AG09309 (cell line): ENCODE measurements around the gene DISC1.

Source experiments
- DNase-seq: peaks from one replicate; pipeline ENCODE4 v3.0.0-alpha.2; 2010; ENCODE audit warnings: low read depth
- H3K4me3 ChIP-seq: 2 replicates; pipeline ENCODE4 v1.5.1; 2011; ENCODE audit warnings: mild to moderate bottlenecking, low read depth, low read length, moderate library complexity; ENCODE audit not compliant: control insufficient read depth
- TF ChIP-seq, protein P1 (sequence below): IDR thresholded peaks from 2 replicates; pipeline ENCODE4 v1.5.1; 2011; ENCODE audit warnings: mild to moderate bottlenecking, low read depth, low read length, inconsistent platforms; ENCODE audit not compliant: insufficient read depth, control insufficient read depth; ENCODE audit errors: missing control alignments

Gene DISC1

DNA sequence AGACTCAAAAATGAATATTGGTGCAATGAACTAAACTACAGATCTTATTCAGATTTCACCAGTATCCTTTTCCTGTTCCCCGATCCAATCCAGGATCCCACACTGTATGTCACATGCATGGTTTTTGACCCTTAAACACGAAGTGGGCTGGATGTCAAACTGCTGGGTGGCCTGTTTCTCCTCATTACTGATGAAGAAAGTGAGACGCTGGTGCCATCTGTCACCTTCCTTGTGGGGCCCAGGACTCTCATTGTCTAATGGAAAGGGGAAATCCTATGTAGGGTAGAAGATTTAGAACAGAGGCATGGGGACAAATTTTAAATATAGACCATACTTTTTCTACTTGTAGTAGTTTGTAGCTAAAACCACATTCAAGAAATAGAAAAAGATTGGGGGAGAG is 56.2 kb downstream of the DISC1 start:
- H3K4me3 ChIP-seq, result no peak overlapping the region
- DNase-seq, result no peak
- TF ChIP-seq, protein P1, sequence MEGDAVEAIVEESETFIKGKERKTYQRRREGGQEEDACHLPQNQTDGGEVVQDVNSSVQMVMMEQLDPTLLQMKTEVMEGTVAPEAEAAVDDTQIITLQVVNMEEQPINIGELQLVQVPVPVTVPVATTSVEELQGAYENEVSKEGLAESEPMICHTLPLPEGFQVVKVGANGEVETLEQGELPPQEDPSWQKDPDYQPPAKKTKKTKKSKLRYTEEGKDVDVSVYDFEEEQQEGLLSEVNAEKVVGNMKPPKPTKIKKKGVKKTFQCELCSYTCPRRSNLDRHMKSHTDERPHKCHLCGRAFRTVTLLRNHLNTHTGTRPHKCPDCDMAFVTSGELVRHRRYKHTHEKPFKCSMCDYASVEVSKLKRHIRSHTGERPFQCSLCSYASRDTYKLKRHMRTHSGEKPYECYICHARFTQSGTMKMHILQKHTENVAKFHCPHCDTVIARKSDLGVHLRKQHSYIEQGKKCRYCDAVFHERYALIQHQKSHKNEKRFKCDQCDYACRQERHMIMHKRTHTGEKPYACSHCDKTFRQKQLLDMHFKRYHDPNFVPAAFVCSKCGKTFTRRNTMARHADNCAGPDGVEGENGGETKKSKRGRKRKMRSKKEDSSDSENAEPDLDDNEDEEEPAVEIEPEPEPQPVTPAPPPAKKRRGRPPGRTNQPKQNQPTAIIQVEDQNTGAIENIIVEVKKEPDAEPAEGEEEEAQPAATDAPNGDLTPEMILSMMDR, result no peak

DNA sequence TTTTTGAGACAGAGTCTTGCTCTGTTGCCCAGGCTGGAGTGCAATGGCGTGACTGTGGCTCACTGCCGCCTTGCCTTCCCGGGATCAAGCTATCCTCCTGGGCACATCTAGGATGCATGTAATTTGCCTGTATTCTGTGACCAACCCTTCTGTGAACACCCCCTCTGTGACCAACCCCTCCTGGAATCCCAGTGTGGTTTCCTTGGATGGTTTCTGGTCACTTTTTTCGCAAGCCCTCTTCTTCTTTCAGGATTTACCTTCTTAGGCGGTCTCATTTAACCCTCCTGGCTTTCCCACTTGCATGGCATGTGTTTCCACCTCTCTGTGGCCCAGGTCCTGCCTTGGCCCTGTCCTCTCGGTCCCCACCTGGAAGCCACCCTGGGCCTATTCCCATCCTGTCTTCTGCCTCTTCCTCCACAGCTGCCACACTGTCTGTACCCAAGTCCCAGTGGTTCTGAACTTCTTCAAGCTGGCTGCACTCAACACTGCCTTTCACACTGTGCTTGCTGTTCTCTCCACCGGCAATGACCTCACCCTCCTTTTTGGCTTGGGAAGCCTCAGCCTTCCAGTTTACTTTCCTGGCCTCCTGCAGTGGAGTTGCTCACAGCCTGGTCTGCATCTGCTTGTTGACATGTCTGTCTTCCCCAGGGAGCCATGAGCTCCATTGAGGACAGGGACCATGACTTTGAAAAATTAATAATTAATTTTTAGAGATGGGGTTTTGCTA is 57.0 kb downstream of the DISC1 start:
- H3K4me3 ChIP-seq, result no peak overlapping the region
- TF ChIP-seq, protein P1, result no peak
- DNase-seq, result no peak

DNA sequence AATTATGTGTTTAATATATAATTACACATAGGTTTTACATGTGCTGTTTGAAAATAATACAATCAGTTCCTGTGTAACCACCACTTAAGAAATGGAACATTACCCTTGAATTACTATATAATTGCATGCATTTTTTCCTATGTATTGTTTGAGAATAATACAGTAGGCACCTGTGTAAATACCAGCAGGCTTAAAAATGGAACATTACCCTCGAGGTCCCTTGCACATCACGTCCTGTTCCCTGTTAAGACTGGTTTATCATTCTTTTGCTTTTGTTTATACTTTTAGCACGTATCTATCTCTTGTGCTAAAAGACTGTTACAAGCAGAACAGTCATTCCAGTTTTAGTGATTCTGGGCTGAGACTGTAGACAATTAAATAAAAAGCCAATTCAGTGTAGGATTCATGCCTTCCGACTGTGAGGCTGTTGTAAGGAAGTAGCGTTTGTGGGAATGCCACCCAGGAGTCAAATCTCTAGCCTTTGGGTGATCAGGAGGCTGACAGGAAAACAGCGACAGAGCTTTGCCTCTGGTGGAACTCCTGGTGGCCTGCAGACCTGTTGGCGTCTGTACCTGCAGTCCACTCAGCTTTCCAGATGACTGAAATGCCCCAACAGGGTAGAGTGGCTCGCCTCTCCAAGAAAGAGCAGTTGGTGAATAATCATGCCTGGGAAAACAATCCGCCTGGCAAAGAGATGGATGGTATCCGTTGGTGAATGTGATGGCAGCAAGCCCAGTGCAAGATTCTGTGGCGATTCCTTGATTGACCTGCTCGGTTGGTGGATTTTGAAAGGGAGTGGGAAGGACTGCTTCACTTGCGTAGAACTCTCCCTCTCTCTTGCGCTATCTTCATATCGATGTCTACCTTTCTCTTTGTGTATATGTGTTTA is 58.0 kb downstream of the DISC1 start:
- TF ChIP-seq, protein P1, result no peak
- H3K4me3 ChIP-seq, result no peak overlapping the region
- no peak for DNase-seq

DNA sequence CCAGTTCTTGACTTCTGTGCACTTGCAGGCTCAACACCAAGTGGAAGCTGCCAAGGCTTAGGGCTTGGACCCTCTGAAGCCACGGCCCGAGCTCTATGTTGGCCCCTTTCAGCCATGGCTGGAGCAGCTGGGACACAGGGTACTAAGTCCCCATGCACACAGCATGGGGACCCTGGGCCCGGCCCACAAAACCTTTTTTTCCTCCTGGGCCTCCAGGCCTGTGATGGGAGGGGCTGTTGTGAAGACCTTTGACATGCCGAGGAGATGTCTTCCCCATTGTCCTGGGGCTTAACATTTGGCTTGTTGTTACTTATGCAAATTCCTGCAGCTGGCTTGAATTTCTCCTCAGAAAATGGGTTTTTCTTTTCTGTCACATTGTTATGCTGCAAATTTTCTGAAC is 59.8 kb downstream of the DISC1 start:
- TF ChIP-seq, protein P1, result no peak
- DNase-seq, result no peak
- no peak overlapping the region for H3K4me3 ChIP-seq

DNA sequence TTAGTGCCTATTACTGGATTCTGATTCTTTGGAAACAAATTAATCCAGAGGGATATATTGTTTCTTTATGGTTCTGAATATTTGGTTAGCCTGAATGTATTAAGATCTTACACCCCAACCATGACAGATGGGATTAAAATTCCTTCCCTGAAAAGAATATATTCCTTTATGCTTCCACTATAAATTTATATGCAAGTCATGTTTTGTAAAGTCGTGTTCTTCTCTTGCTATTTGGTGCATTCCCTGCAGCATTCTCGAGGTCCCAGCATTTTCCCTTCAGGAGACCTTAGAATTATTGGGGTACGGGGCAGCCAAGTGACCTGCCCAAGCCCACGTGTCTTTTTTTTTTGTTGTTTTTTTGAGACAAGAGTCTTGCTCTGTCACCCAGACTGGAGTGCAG is 62.4 kb downstream of the DISC1 start:
- TF ChIP-seq, protein P1, result no peak
- no peak for DNase-seq
- no peak overlapping the region for H3K4me3 ChIP-seq

DNA sequence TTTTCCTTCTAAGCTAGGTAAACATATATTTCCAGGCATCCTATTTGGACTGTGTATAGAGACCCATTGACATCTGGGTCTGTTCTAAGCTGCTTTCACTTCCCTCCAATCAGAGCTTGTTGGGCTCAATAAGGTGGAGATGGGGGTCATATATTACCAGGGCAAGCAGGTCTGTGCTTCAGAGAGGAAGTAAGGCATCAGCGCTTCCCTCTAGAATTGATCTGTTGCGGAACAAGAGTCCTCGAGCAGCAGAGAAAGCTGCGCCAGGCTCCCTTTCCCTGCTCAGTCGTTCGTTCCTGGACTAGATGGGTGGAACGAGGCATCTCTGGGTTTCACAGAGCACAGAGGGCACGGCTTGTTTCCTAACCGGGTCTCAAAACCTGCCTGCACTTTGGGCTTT is 63.5 kb downstream of the DISC1 start:
- TF ChIP-seq, protein P1, result no peak
- no peak overlapping the region for H3K4me3 ChIP-seq
- DNase-seq, result no peak
